ENCODE measurements around the gene FADS6. TPM values are rescaled to one million over a fixed set of nuclear protein-coding genes. Genes with fewer than 3 reads are reported as not detected.

The FADS6 gene
- total RNA-seq, 1 experiment from 2014 or later, result not detected

GRCh38 chr17:74919440-74920305 lies 26.2 kb upstream of the FADS6 start:
- ChIA-PET POLR2A (no interaction called here), CTCF (interaction anchor here (0.6 to 3.4 kb wide), 5 partner anchors 9 to 135 kb away, joined by 3 to 41 read pairs (median 5); no protein-coding TSS in a partner anchor)
- TF ChIP-seq CTCF (IDR thresholded peaks at IDR 0.05), result peak; percentile 80
- no peak for TF ChIP-seq POLR2AphosphoS5 (IDR thresholded peaks at IDR 0.05; ENCODE audit: low read depth, low read length)
- TF ChIP-seq TCF7L2 (IDR thresholded peaks at IDR 0.05; ENCODE audit: low read depth, low read length), result peak; percentile 22; the same call in 1 of the 2 replicates
- in situ Hi-C loops (cut with HindIII; ENCODE audit: low pct_unique_long_range_greater_than_20kb, low sequenced_read_pairs), result no loop called here
- no peak overlapping the region for H3K4me3 ChIP-seq (ENCODE audit: low read depth in 2 of 2, low read length in 2 of 2)
- no TSS peak for BruUV-seq (replicated peaks)
- DNase-seq (ENCODE audit: low read depth, low spot score) (no peak), ATAC-seq (peak; percentile 68)
- no peak overlapping the region for H3K27ac ChIP-seq (ENCODE audit: low read length)
- peaks cover 4% of the 10 kb centered on the region; the same call in 1 of the 2 replicates for H3K4me1 ChIP-seq (ENCODE audit: control insufficient read depth, insufficient read depth, low read length)
- peaks cover 11% of the 10 kb centered on the region; the same call in 1 of the 2 replicates for H3K27me3 ChIP-seq (ENCODE audit: control insufficient read depth, insufficient read depth, low read length)
- intact Hi-C loops (cut with micrococcal nuclease; ENCODE audit: unreplicated experiment), result no loop called here
- peaks cover 5% of the 10 kb centered on the region; the same call in 1 of the 2 replicates for H3K36me3 ChIP-seq (ENCODE audit: control insufficient read depth, insufficient read depth, low read length)
- no peaks in the 10 kb centered on the region for H3K9me3 ChIP-seq (ENCODE audit: control insufficient read depth, insufficient read depth, low read depth, low read length)

- CTCF ChIA-PET, result interaction anchor here (0.7 to 3.4 kb wide), 4 partner anchors 12 to 42 kb away, joined by 5 to 41 read pairs (median 18); no protein-coding TSS in a partner anchor
- POLR2A ChIA-PET, result no interaction called here
- no peak for ATAC-seq
- Histone ChIP-seq H3K36me3 (ENCODE audit: control insufficient read depth, insufficient read depth, low read length) (peaks cover 5% of the 10 kb centered on the region; the same call in 1 of the 2 replicates), H3K27ac (ENCODE audit: low read length) (no peak overlapping the region), H3K4me3 (ENCODE audit: low read depth in 2 of 2, low read length in 2 of 2) (no peak overlapping the region), H3K27me3 (ENCODE audit: control insufficient read depth, insufficient read depth, low read length) (peaks cover 7% of the 10 kb centered on the region; the same call in 1 of the 2 replicates), H3K4me1 (ENCODE audit: control insufficient read depth, insufficient read depth, low read length) (peaks cover 4% of the 10 kb centered on the region; the same call in 1 of the 2 replicates), H3K9me3 (ENCODE audit: control insufficient read depth, insufficient read depth, low read depth, low read length) (no peaks in the 10 kb centered on the region)
- DNase-seq (ENCODE audit: low read depth, low spot score), result no peak
- in situ Hi-C loops (cut with HindIII; ENCODE audit: low pct_unique_long_range_greater_than_20kb, low sequenced_read_pairs) (no loop called here), intact Hi-C loops (cut with micrococcal nuclease; ENCODE audit: unreplicated experiment) (no loop called here)
- BruUV-seq (replicated peaks), result no TSS peak
- TF ChIP-seq TCF7L2 (IDR thresholded peaks at IDR 0.05; ENCODE audit: low read depth, low read length), result no peak
These were observed 25.5 kb upstream of the FADS6 start for GRCh38 chr17:74918906-74919305.

GRCh38 chr17:74917430-74917829 lies 24.0 kb upstream of the FADS6 start:
- no TSS peak for BruUV-seq (replicated peaks)
- TF ChIP-seq SIN3A (IDR thresholded peaks at IDR 0.05; ENCODE audit: borderline replicate concordance, insufficient read depth, low read depth, low read length) (no peak), CTCF (IDR thresholded peaks at IDR 0.05) (no peak), POLR2AphosphoS5 (IDR thresholded peaks at IDR 0.05; ENCODE audit: low read depth, low read length) (no peak), TCF7L2 (IDR thresholded peaks at IDR 0.05; ENCODE audit: low read depth, low read length) (no peak), REST (IDR thresholded peaks at IDR 0.05; ENCODE audit: insufficient read depth in 1 of 2, low read depth in 2 of 2, low read length in 1 of 2) (no peak)
- Histone ChIP-seq H3K27ac (ENCODE audit: low read length) (no peak overlapping the region), H3K9me3 (ENCODE audit: control insufficient read depth, insufficient read depth, low read depth, low read length) (no peaks in the 10 kb centered on the region), H3K36me3 (ENCODE audit: control insufficient read depth, insufficient read depth, low read length) (no peaks in the 10 kb centered on the region; the same call in 1 of the 2 replicates), H3K4me3 (ENCODE audit: low read depth in 2 of 2, low read length in 2 of 2) (no peak overlapping the region), H3K27me3 (ENCODE audit: control insufficient read depth, insufficient read depth, low read length) (peaks cover 1% of the 10 kb centered on the region; the same call in 1 of the 2 replicates), H3K4me1 (ENCODE audit: control insufficient read depth, insufficient read depth, low read length) (no peaks in the 10 kb centered on the region)
- POLR2A ChIA-PET, result no interaction called here
- CTCF ChIA-PET, result interaction anchor here (0.6 kb wide), 1 partner anchor 44 kb away, joined by 5 read pairs; no protein-coding TSS in a partner anchor
- in situ Hi-C loops (cut with HindIII; ENCODE audit: low pct_unique_long_range_greater_than_20kb, low sequenced_read_pairs) (no loop called here), intact Hi-C loops (cut with micrococcal nuclease; ENCODE audit: unreplicated experiment) (no loop called here)
- ATAC-seq (no peak), DNase-seq (ENCODE audit: low read depth, low spot score) (no peak)

Measured in Panc1 (cell line).